ENCODE measurements around the gene PVR.

The PVR gene

GRCh38 chr19:44710483-44710882, 66.8 kb downstream of the PVR start:
- Histone ChIP-seq H3K9me3 (ENCODE audit: control insufficient read depth, low read length) (no peaks in the 10 kb centered on the region), H3K4me1 (peaks cover 10% of the 10 kb centered on the region), H3K4me2 (ENCODE audit: low read length) (no peak overlapping the region), H3K4me3 (ENCODE audit: low read depth, low read length) (no peak overlapping the region), H2AFZ (no peak overlapping the region), H3K79me2 (no peaks in the 10 kb centered on the region), H3K9ac (no peak overlapping the region), H3K27ac (no peak overlapping the region), H3K36me3 (ENCODE audit: control insufficient read depth, insufficient read depth, low read length) (no peaks in the 10 kb centered on the region), H3K27me3 (ENCODE audit: control insufficient read depth, insufficient read depth, low read length) (no peaks in the 10 kb centered on the region)
- TF ChIP-seq CTCF (IDR thresholded peaks at IDR 0.05) = no peak

DNA sequence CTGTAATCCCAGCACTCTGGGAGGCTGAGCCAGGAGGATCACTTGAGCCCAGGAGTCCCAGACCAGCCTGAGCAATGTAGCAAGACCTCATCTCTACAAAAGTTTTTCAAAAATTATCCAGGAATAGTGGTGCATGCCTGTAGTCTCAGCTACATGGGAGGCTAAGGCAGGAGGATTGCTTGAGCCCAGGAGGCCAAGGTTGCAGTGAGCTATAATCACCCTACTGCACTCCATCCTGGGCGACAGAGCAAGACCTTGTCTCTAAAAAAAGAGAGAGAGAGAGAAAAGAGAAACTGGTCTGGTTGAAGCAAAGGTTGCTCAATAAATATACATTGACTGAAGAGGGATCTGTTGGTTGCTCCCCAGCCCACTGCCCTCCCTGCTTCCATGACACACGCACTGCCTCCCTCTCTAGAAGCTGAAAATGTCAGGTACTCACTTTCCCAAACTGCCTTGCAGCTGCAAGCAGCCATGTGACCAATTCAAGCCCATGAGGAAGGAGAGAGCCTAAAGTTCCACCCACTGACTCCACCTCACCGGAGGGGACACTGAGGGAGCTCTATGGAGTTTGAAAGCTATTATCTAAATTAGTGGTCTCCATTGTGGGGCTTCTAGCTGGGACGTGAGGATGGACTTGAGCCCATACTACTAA, 69.3 kb downstream of the PVR start:
- no peak overlapping the region for H3K9ac ChIP-seq

More for the DNA sequence above, 69.3 kb downstream of the PVR start:
- peaks cover 4% of the 10 kb centered on the region for H3K4me1 ChIP-seq
- TF ChIP-seq CTCF (IDR thresholded peaks at IDR 0.05) = no peak
- no peaks in the 10 kb centered on the region for H3K27me3 ChIP-seq (ENCODE audit: control insufficient read depth, insufficient read depth, low read length)
- H3K4me2 ChIP-seq (ENCODE audit: low read length) = no peak overlapping the region
- no peaks in the 10 kb centered on the region for H3K36me3 ChIP-seq (ENCODE audit: control insufficient read depth, insufficient read depth, low read length)
- no peaks in the 10 kb centered on the region for H3K79me2 ChIP-seq
- no peak overlapping the region for H3K4me3 ChIP-seq (ENCODE audit: low read depth, low read length)
- H3K9me3 ChIP-seq (ENCODE audit: control insufficient read depth, low read length) = no peaks in the 10 kb centered on the region
- H2AFZ ChIP-seq = no peak overlapping the region
- H3K27ac ChIP-seq = no peak overlapping the region
